Measurements from ENCODE around the gene IGFLR1.
"Not testable (repeated sequence)": the region's sequence is repeated elsewhere in the genome, so short reads cannot be mapped to it uniquely, and the experiment has no call there.

DNA sequence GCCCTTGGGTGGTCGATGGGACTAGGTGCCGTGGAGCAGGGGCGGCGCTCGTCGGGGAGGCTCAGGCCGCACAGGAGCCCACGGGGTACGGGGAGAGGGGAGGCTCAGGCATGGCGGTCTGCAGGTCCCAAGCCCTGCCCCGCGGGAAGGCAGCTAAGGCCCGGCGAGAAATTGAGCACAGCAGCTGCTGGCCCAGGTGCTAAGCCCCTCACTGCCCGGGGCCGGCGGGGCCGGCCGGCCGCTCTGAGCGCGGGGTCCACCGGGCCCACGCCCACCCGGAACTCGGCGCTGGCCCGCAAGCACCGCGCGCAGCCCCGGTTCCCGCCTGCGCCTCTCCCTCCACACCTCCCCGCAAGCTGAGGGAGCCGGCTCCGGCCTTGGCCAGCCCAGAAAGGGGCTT, 51.1 kb downstream of the IGFLR1 start:
- TF ChIP-seq, protein P1, sequence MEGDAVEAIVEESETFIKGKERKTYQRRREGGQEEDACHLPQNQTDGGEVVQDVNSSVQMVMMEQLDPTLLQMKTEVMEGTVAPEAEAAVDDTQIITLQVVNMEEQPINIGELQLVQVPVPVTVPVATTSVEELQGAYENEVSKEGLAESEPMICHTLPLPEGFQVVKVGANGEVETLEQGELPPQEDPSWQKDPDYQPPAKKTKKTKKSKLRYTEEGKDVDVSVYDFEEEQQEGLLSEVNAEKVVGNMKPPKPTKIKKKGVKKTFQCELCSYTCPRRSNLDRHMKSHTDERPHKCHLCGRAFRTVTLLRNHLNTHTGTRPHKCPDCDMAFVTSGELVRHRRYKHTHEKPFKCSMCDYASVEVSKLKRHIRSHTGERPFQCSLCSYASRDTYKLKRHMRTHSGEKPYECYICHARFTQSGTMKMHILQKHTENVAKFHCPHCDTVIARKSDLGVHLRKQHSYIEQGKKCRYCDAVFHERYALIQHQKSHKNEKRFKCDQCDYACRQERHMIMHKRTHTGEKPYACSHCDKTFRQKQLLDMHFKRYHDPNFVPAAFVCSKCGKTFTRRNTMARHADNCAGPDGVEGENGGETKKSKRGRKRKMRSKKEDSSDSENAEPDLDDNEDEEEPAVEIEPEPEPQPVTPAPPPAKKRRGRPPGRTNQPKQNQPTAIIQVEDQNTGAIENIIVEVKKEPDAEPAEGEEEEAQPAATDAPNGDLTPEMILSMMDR (IDR thresholded peaks at IDR 0.05): not testable (repeated sequence)
- TF ChIP-seq POLR2A (IDR thresholded peaks at IDR 0.05): not testable (repeated sequence)
